K562 (cell line): Measurements from ENCODE around the gene ADAT1. TPM values are rescaled to one million over a fixed set of nuclear protein-coding genes. Genes with fewer than 3 reads are reported as not detected.

Experiments
- ATAC-seq: fragments of 200-7000 bp; cut with Tn5 transposase; 3 replicates; pipeline ENCODE4 v1.9.1; 2020; ENCODE audit warnings: moderate library complexity
- BruUV-seq: library from RNA; stranded (reverse); fragments of 400-500 nt; replicated peaks from 2 replicates; lab custom pipeline; 2021; lab: Mats Ljungman, UMichigan
- CTCF ChIA-PET: fragments of 300-600 bp; formaldehyde crosslinking; extraction: SDS; loops from one replicate; lab custom pipeline; 2021; ENCODE audit warnings: low intra/inter-chr PET ratio; lab: Yijun Ruan, JAX
- POLR2A ChIA-PET: fragments of 300-600, 350-650 bp; sonication (Branson Sonifier 250); formaldehyde crosslinking; extraction: SDS; loops from one replicate; lab custom pipeline; 2021; ENCODE audit warnings: antibody characterized with exemption, inconsistent platforms; lab: Yijun Ruan, JAX
- DNase-seq, 4 experiments: peaks; one replicate each; pipeline versions ENCODE4 v3.0.0 to v3.0.0-alpha.2; 2011 to 2018; ENCODE audit warnings: low spot score in 3 of 4, mixed read lengths in 3 of 4; ENCODE audit errors: extremely low read depth in 1 of 4
- FAIRE-seq: peaks from 2 replicates; lab custom pipeline; 2011; peaks lifted over from hg19 to GRCh38; lab: Jason Lieb, UNC
- H2AFZ ChIP-seq: 2 replicates; pipeline ENCODE4 v1.6.0; 2011; ENCODE audit warnings: low read depth, low read length, control low read depth, inconsistent platforms
- H3K27ac ChIP-seq: fragments of 200-600 bp; 3 replicates; pipeline ENCODE4 v1.8.0; 2011; ENCODE audit warnings: low read depth, mild to moderate bottlenecking, control low read depth, inconsistent platforms, low read length, moderate library complexity, mixed read lengths; ENCODE audit errors: extremely low read depth
- H3K27me3 ChIP-seq, 2 experiments: fragments of 300-600 bp in 1 of 2; 2 replicates in 1 of 2; 3 replicates in 1 of 2; pipeline versions ENCODE4 v1.6.0 to v1.8.0; 2011; ENCODE audit warnings: inconsistent platforms in 2 of 2, low read length in 2 of 2, mild to moderate bottlenecking in 1 of 2, mixed read lengths in 1 of 2, moderate library complexity in 1 of 2; ENCODE audit not compliant: control insufficient read depth in 2 of 2, insufficient read depth in 2 of 2
- H3K36me3 ChIP-seq: fragments of 300-600 bp; 3 replicates; pipeline ENCODE4 v1.8.0; 2011; ENCODE audit warnings: mild to moderate bottlenecking, low read length, inconsistent platforms; ENCODE audit not compliant: control insufficient read depth, insufficient read depth
- H3K4me1 ChIP-seq, 2 experiments: fragments of 200-600 bp in 1 of 2; replicated peaks in 1 of 2; 2 replicates in 1 of 2; 3 replicates in 1 of 2; pipeline versions ENCODE4 v1.5.1 to v1.8.0; 2011; ENCODE audit warnings: inconsistent platforms in 2 of 2, low read length in 2 of 2, mild to moderate bottlenecking in 1 of 2, mixed read lengths in 1 of 2, moderate library complexity in 1 of 2; ENCODE audit not compliant: control insufficient read depth in 2 of 2, insufficient read depth in 2 of 2
- H3K4me2 ChIP-seq: 2 replicates; pipeline ENCODE4 v1.6.1; 2011; ENCODE audit warnings: low read length, control low read depth, inconsistent platforms, mixed read lengths; ENCODE audit not compliant: insufficient read depth
- H3K4me3 ChIP-seq: fragments of 200-600 bp; sonication (generic), shearing (Covaris generic); 2 replicates; pipeline ENCODE4 v1.5.1; 2016; ENCODE audit warnings: control low read depth, inconsistent platforms
- H3K79me2 ChIP-seq: fragments of 200-600 bp; 3 replicates; pipeline ENCODE4 v1.8.0; 2011; ENCODE audit warnings: low read length, inconsistent platforms; ENCODE audit not compliant: control insufficient read depth, insufficient read depth
- H3K9ac ChIP-seq, 2 experiments: 2 replicates each; pipeline versions ENCODE4 v1.6.0 to v1.6.1; 2011; ENCODE audit warnings: low read depth in 2 of 2, low read length in 2 of 2, control low read depth in 1 of 2, inconsistent platforms in 1 of 2, mild to moderate bottlenecking in 1 of 2, mixed read lengths in 1 of 2; ENCODE audit not compliant: insufficient read depth in 1 of 2
- H3K9me1 ChIP-seq: one replicate; pipeline ENCODE4 v1.6.0; 2011; ENCODE audit warnings: inconsistent platforms, mild to moderate bottlenecking, low read length, moderate library complexity; ENCODE audit not compliant: control insufficient read depth, insufficient read depth
- H3K9me3 ChIP-seq: replicated peaks from 2 replicates; pipeline ENCODE4 v1.5.1; 2011; ENCODE audit warnings: low read depth, low read length, inconsistent platforms; ENCODE audit not compliant: control insufficient read depth, insufficient read depth
- H4K20me1 ChIP-seq: replicated peaks from 2 replicates; pipeline ENCODE4 v1.6.1; 2011; ENCODE audit warnings: low read length, inconsistent platforms, mixed read lengths; ENCODE audit not compliant: control insufficient read depth, insufficient read depth
- ARID1B ChIP-seq: fragments of 450-650 bp; IDR thresholded peaks from 2 replicates; pipeline ENCODE4 v1.6.1; 2016; ENCODE audit warnings: antibody characterized with exemption, mild to moderate bottlenecking, inconsistent platforms
- CBX3 ChIP-seq, 2 experiments: IDR thresholded peaks; 1 replicate in 1 of 2; 2 replicates in 1 of 2; pipeline ENCODE4 v1.6.1; 2012; ENCODE audit warnings: inconsistent platforms in 2 of 2, low read length in 2 of 2, borderline replicate concordance in 1 of 2, control low read depth in 1 of 2
- CREM ChIP-seq: IDR thresholded peaks from 2 replicates; pipeline ENCODE4 v1.6.1; 2014; ENCODE audit warnings: antibody characterized with exemption, low read depth
- FOXA1 ChIP-seq: fragments of 450-650 bp; IDR thresholded peaks from 2 replicates; pipeline ENCODE4 v1.6.1; 2016; ENCODE audit warnings: mild to moderate bottlenecking, borderline replicate concordance
- JUND ChIP-seq, 2 experiments: IDR thresholded peaks; 2 replicates in 1 of 2; 3 replicates in 1 of 2; pipeline ENCODE4 v1.6.1; 2011; ENCODE audit warnings: borderline replicate concordance in 2 of 2, low read depth in 2 of 2, low read length in 2 of 2, improper control_type of control experiment in 1 of 2, missing biosample characterization in 1 of 2, missing genetic modification characterization in 1 of 2, missing genetic modification reagents in 1 of 2
- NCOR1 ChIP-seq: fragments of 450-650 bp; IDR thresholded peaks from 2 replicates; pipeline ENCODE4 v1.6.1; 2016; ENCODE audit warnings: mild to moderate bottlenecking, moderate library complexity
- NR4A1 ChIP-seq, 2 experiments: fragments of 250-450 bp in 1 of 2; fragments of 450-650 bp in 1 of 2; sonication (Bioruptor Pico) in 1 of 2; IDR thresholded peaks; 2 replicates each; pipeline versions ENCODE4 v1.4.0 to v1.6.1; 2016 to 2020; ENCODE audit warnings: mild to moderate bottlenecking in 2 of 2, missing compliant biosample characterization in 1 of 2, missing genetic modification characterization in 1 of 2, moderate library complexity in 1 of 2
- NUFIP1 ChIP-seq: fragments of 450-650 bp; IDR thresholded peaks from 2 replicates; pipeline ENCODE4 v1.6.1; 2018; ENCODE audit not compliant: partially characterized antibody
- PTRF ChIP-seq: fragments of 450-650 bp; IDR thresholded peaks from 2 replicates; pipeline ENCODE4 v1.6.1; 2016; ENCODE audit warnings: mild to moderate bottlenecking, missing genetic modification characterization, missing compliant biosample characterization
- SMAD4 ChIP-seq: fragments of 250-450 bp; sonication (Bioruptor Pico); conservative IDR thresholded peaks from 2 replicates; pipeline ENCODE4 v1.8.0; 2021; ENCODE audit warnings: inconsistent platforms, mild to moderate bottlenecking, moderate library complexity
- U2AF1 ChIP-seq: fragments of 200-400 bp; formaldehyde crosslinking; optimal IDR thresholded peaks from 2 replicates; pipeline ENCODE3; 2017; ENCODE audit warnings: mild to moderate bottlenecking, low read depth, low read length, moderate library complexity
- YBX1 ChIP-seq: fragments of 450-650 bp; IDR thresholded peaks from 2 replicates; pipeline ENCODE4 v1.7.1; 2016; ENCODE audit warnings: mild to moderate bottlenecking
- ZNF589 ChIP-seq: fragments of 200-800 bp; sonication (Bioruptor generic); IDR thresholded peaks from 2 replicates; pipeline ENCODE4 v1.6.1; 2016; ENCODE audit warnings: low read depth, missing genetic modification characterization, missing compliant biosample characterization
- ZNF644 ChIP-seq: fragments of 200-800 bp; sonication (Bioruptor generic); IDR thresholded peaks from 2 replicates; pipeline ENCODE4 v1.6.1; 2016; ENCODE audit warnings: low read depth, missing genetic modification characterization, missing compliant biosample characterization
- ZNF764 ChIP-seq: fragments of 250-450 bp; sonication (Bioruptor Pico); IDR thresholded peaks from 2 replicates; pipeline ENCODE4 v1.4.0; 2020; ENCODE audit warnings: low read depth, mild to moderate bottlenecking, moderate library complexity
- WGBS: fragments of 100-300 bp; shearing (Covaris generic); methylation state at CpG from one replicate; pipeline ENCODE4 v1.1.6; 2016; ENCODE audit warnings: low coverage, mixed read lengths; ENCODE audit not compliant: insufficient coverage; ENCODE audit errors: missing lambda C conversion rate; 5-methylcytosine and 5-hydroxymethylcytosine counted together
- in situ Hi-C: fragments of 300-500 bp; cut with MboI; formaldehyde crosslinking; loops from 4 replicates; pipeline ENCODE4 v1.15.0; 2018; ENCODE audit warnings: inconsistent platforms, mixed read lengths
- intact Hi-C: fragments of 100-400 bp; cut with micrococcal nuclease; formaldehyde crosslinking; loops from 2 replicates; pipeline ENCODE4 v1.14.2; 2022
- polyA plus RNA-seq, 8 experiments: library from polyadenylated mRNA; depleted of rRNA in 4 of 8; stranded (reverse) in 5 of 8; unstranded in 3 of 8; fragments of >200 nt; fragmentation: Nextera tagmentation in 2 of 8; fragmentation: Illumina TruSeq in 1 of 8; extraction: Ambion mirVana in 2 of 8; extraction: Trizol in 1 of 8; gene quantifications; 2 replicates each; pipeline versions ENCODE4 v1.2.1 to v1.2.3, GENCODE V29; 2011 to 2014; ENCODE audit warnings: inconsistent platforms in 1 of 8, missing spikeins in 1 of 8
- total RNA-seq, 7 experiments: library from RNA; depleted of rRNA in 6 of 7; stranded (reverse); fragments of >200 nt in 6 of 7; fragmentation: Illumina TruSeq in 2 of 7; extraction: Trizol in 2 of 7; gene quantifications; 2 replicates each; pipeline versions ENCODE4 v1.2.1 to v1.2.3, GENCODE V29; 2011 to 2021; ENCODE audit warnings: low replicate concordance in 1 of 7
- TF ChIP-seq, protein P1 (sequence below), 2 experiments: fragments of 450-650 bp in 1 of 2; IDR thresholded peaks; 2 replicates each; pipeline ENCODE4 v1.6.1; 2011 to 2017; ENCODE audit warnings: low read depth in 2 of 2, antibody characterized with exemption in 1 of 2, borderline replicate concordance in 1 of 2, low read length in 1 of 2, mild to moderate bottlenecking in 1 of 2, mixed read lengths in 1 of 2; ENCODE audit not compliant: control insufficient read depth in 1 of 2

The ADAT1 gene
- total and polyA plus RNA-seq, 9 of the 15 experiments (the other 6 are each of a cell fraction or from before 2014, with no cell fraction given): 16.0 to 36.7 (median 28.2) TPM

DNA sequence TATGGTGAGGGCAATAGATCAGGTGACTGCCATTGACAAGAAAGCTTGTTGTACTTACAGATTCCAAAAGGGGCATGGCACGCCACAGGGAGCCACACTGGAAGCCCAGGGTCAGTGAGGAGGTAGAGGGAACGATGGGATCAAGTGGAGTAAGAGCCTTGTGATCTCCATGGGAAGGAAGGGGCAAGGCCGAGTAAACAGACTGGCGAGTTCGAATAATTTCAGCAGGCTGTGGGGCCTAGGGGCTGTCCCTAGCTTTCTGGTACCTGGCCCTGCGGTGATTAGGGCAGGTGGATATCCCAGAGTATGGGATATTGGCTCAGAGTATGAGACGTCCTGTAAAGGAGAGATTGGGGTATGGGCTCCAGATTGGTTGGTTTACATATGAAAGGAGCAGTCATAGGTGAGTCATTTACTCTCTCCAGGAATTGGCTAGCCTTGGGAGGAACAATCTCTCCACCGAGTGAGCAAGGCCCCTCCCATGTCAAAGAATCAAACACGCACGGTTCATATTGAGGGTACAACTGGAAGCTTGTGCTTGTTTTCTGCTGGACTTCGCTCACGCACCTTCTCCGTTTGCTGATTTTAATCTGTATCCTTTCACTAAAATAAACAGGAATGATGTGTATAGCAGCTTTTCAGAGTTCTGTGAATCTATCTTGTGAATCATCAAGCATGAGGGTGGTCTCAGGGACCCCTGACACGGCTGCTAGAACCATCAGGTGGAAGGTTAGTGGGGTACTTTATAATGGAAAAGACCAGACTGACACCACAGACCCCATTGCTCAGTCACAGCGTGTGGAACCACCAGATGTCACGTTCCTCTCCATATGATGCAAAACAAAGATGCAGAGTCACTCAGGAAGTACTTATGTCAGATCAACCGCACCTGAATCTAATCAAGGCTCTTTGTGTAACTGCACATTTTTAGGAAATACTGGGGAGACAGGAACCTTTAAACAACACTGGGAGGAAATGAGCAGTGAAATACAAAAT is 29.0 kb downstream of the ADAT1 start:
- intact Hi-C loops: loop anchor here (1.0 kb wide), 1 partner anchor 27 kb away; no protein-coding TSS in a partner anchor
- TF ChIP-seq NR4A1 (CRISPR knock-in tag; IDR thresholded peaks at IDR 0.05): no peak
- peak; percentile 85 for TF ChIP-seq NR4A1 (tag; IDR thresholded peaks at IDR 0.05)
- TF ChIP-seq NCOR1: peak; percentile 26; the same call in 1 of the 2 replicates
- no peak for TF ChIP-seq U2AF1
- TF ChIP-seq JUND (IDR thresholded peaks at IDR 0.05; ENCODE audit: borderline replicate concordance, low read depth, low read length): peak; percentile 83
- TF ChIP-seq JUND (tag; IDR thresholded peaks at IDR 0.05; ENCODE audit: borderline replicate concordance, low read depth, low read length): peak; percentile 68; the same call in 2 of the 3 replicates
- no peak for TF ChIP-seq ZNF764 (CRISPR knock-in tag)
- TF ChIP-seq PTRF: peak; percentile 37; the same call in 1 of the 2 replicates
- TF ChIP-seq CBX3 (IDR thresholded peaks at IDR 0.05; ENCODE audit: borderline replicate concordance in 1 of 2, low read length in 2 of 2): peak in 1 of 2 experiments; percentile 60; a peak in 1 of 3 replicates
- TF ChIP-seq ZNF589 (CRISPR knock-in tag): peak; percentile 79
- TF ChIP-seq YBX1: no peak
- TF ChIP-seq ZNF644: no peak
- peak; percentile 89 for TF ChIP-seq SMAD4 (CRISPR knock-in tag)
- peak; percentile 59 for TF ChIP-seq ARID1B
- peak; percentile 30; the same call in 1 of the 2 replicates for TF ChIP-seq CREM
- TF ChIP-seq FOXA1: no peak
- TF ChIP-seq, protein P1, sequence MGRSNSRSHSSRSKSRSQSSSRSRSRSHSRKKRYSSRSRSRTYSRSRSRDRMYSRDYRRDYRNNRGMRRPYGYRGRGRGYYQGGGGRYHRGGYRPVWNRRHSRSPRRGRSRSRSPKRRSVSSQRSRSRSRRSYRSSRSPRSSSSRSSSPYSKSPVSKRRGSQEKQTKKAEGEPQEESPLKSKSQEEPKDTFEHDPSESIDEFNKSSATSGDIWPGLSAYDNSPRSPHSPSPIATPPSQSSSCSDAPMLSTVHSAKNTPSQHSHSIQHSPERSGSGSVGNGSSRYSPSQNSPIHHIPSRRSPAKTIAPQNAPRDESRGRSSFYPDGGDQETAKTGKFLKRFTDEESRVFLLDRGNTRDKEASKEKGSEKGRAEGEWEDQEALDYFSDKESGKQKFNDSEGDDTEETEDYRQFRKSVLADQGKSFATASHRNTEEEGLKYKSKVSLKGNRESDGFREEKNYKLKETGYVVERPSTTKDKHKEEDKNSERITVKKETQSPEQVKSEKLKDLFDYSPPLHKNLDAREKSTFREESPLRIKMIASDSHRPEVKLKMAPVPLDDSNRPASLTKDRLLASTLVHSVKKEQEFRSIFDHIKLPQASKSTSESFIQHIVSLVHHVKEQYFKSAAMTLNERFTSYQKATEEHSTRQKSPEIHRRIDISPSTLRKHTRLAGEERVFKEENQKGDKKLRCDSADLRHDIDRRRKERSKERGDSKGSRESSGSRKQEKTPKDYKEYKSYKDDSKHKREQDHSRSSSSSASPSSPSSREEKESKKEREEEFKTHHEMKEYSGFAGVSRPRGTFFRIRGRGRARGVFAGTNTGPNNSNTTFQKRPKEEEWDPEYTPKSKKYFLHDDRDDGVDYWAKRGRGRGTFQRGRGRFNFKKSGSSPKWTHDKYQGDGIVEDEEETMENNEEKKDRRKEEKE (IDR thresholded peaks at IDR 0.05; ENCODE audit: borderline replicate concordance in 1 of 2, control insufficient read depth in 1 of 2, low read depth in 2 of 2, low read length in 1 of 2): no peak
- TF ChIP-seq NUFIP1: no peak

More for the DNA sequence above, 29.0 kb downstream of the ADAT1 start:
- Histone ChIP-seq H3K27me3 (no peaks in the 10 kb centered on the region), H3K4me3 (no peak overlapping the region), H3K9me3 (no peaks in the 10 kb centered on the region), H3K79me2 (no peaks in the 10 kb centered on the region), H3K9ac (peak overlapping the region in 1 of 2 experiments; percentile 62; a peak in 3 of 4 replicates), H3K9me1 (no peaks in the 10 kb centered on the region), H2AFZ (peak overlapping the region; percentile 82), H3K4me1 (peaks cover 11 to 34% of the 10 kb centered on the region in 2 experiments; a peak in 4 of 5 replicates), H3K27ac (peak overlapping the region; percentile 79), H3K36me3 (peaks cover 5% of the 10 kb centered on the region; the same call in 1 of the 3 replicates), H3K4me2 (peak overlapping the region; percentile 72), H4K20me1 (no peaks in the 10 kb centered on the region)
- peak; percentile 86 for ATAC-seq
- in situ Hi-C loops: no loop called here
- CTCF ChIA-PET: no interaction called here
- WGBS: 24% methylated on average over 17 of the region's 17 CpGs
- peak; percentile 41 to 73 (median 60) for DNase-seq
- POLR2A ChIA-PET: interaction anchor here (1.5 kb wide), 1 partner anchor 21 kb away, joined by 3 read pairs; no protein-coding TSS in a partner anchor
- no TSS peak for BruUV-seq
- FAIRE-seq: peak; percentile 92
